ENCODE data around the gene TMEM129. TPM values are rescaled to one million over a fixed set of nuclear protein-coding genes. Genes with fewer than 3 reads are reported as not detected.

The TMEM129 gene
- total RNA-seq, 1 donor from 2014 or later: 27.2 TPM

DNA sequence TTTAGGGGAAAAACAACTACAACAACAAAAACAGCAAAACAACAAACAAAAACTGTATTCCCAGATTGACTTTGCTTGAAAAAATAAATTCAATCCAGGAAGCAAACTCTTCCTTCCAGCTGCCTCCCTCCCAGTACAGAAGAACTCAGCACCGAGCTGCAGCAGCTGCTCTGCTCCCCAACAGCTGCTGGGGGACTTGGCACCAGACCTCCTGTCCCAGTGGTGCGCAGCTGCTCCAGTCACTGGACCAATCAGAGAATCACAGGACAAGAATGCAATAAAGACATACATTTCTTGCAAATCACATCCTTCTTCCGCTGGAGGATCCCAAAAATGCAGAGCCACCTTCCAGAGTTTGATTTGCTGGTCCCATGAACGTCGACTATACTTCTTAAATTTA lies 25.2 kb downstream of the TMEM129 start:
- Mint-ChIP-seq H3K4me1 (ENCODE audit: unreplicated experiment) (no peaks in the 10 kb centered on the region), H3K4me3 (ENCODE audit: unreplicated experiment) (no peak overlapping the region), H3K27ac (ENCODE audit: unreplicated experiment) (no peak overlapping the region), H3K27me3 (ENCODE audit: unreplicated experiment) (no peaks in the 10 kb centered on the region), H3K9me3 (ENCODE audit: unreplicated experiment) (no peaks in the 10 kb centered on the region), H3K36me3 (ENCODE audit: low read depth, unreplicated experiment) (peaks cover 16% of the 10 kb centered on the region)
- TF ChIP-seq, protein P1, sequence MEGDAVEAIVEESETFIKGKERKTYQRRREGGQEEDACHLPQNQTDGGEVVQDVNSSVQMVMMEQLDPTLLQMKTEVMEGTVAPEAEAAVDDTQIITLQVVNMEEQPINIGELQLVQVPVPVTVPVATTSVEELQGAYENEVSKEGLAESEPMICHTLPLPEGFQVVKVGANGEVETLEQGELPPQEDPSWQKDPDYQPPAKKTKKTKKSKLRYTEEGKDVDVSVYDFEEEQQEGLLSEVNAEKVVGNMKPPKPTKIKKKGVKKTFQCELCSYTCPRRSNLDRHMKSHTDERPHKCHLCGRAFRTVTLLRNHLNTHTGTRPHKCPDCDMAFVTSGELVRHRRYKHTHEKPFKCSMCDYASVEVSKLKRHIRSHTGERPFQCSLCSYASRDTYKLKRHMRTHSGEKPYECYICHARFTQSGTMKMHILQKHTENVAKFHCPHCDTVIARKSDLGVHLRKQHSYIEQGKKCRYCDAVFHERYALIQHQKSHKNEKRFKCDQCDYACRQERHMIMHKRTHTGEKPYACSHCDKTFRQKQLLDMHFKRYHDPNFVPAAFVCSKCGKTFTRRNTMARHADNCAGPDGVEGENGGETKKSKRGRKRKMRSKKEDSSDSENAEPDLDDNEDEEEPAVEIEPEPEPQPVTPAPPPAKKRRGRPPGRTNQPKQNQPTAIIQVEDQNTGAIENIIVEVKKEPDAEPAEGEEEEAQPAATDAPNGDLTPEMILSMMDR (IDR thresholded peaks at IDR 0.05; ENCODE audit: unreplicated experiment): no peak
- DNase-seq (ENCODE audit: low spot score): no peak

DNA sequence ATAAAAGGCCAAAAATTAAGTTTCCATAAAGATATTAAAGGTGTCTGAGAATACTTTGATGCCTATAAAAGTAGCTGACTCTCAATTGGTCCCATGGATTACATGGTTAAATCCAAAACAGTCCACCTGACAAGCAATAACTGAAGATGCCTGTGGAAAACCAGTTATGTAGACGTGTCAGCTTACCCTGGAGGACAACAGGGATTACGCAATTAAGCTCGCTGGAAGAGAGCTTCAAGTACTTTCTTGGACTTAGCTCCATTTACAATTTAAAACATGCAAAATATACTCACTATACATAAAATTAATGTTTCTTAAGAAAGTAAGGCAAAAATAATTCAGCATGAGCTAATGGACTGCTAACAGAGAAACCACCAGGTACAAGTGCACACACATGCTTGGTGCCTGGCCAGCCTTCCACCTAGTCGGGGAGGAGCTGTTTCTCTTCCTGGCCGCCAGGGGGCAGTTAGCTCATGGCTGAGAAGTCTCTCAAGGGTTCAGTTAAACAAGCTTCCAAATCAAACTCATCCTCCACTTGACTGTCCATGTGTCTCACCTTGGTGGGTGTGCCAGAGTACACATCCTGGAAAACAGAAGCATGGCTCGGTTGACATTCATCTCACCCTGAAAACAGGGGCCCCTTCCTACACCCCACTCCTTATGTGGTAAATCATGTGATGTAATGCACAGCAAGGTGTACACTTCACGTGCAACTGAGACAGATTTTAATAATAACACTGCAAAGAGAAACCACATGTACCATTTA lies 27.8 kb downstream of the TMEM129 start:
- Mint-ChIP-seq H3K27me3 (ENCODE audit: unreplicated experiment) (peaks cover 4% of the 10 kb centered on the region), H3K9me3 (ENCODE audit: unreplicated experiment) (no peaks in the 10 kb centered on the region), H3K4me1 (ENCODE audit: unreplicated experiment) (no peaks in the 10 kb centered on the region), H3K36me3 (ENCODE audit: low read depth, unreplicated experiment) (peaks cover 15% of the 10 kb centered on the region), H3K4me3 (ENCODE audit: unreplicated experiment) (no peak overlapping the region), H3K27ac (ENCODE audit: unreplicated experiment) (no peak overlapping the region)
- TF ChIP-seq, protein P1 (IDR thresholded peaks at IDR 0.05; ENCODE audit: unreplicated experiment): peak; percentile 85
- DNase-seq (ENCODE audit: low spot score): peak; percentile 71

DNA sequence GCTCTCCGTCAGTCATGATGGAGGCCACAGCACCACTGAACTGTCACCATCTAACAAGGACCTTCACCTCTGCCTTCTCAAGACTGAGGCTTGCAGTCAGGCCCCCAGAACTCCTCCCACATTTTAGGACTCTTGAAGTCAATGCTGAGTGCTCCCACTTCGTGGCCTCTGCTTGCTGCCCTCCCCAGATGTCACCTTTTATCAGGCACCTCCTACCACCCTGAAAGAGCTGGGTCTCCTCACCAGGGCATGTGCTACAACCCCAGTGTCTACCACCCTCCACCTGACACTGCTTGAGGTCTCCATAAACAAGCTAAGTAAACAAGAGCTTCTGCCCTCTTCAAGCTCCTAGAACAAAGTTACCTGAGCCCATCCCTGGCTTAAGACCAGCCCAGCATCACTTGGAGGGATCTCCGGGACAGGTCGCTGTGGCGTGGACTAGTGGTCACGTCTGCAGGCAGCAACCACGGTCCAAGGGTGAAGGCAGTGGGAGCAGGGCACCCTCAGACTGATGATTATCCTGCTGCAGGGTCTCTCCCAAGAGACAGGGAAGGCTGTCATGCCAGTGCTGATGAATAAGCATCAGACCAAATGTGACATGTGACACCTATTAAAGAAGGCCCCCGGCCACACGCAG lies 29.3 kb downstream of the TMEM129 start:
- DNase-seq (ENCODE audit: low spot score): no peak
- Mint-ChIP-seq H3K9me3 (ENCODE audit: unreplicated experiment) (no peaks in the 10 kb centered on the region), H3K4me1 (ENCODE audit: unreplicated experiment) (no peaks in the 10 kb centered on the region), H3K4me3 (ENCODE audit: unreplicated experiment) (no peak overlapping the region), H3K27ac (ENCODE audit: unreplicated experiment) (no peak overlapping the region), H3K27me3 (ENCODE audit: unreplicated experiment) (peaks cover 4% of the 10 kb centered on the region), H3K36me3 (ENCODE audit: low read depth, unreplicated experiment) (peaks cover 15% of the 10 kb centered on the region)
- TF ChIP-seq, protein P1 (IDR thresholded peaks at IDR 0.05; ENCODE audit: unreplicated experiment): no peak

DNA sequence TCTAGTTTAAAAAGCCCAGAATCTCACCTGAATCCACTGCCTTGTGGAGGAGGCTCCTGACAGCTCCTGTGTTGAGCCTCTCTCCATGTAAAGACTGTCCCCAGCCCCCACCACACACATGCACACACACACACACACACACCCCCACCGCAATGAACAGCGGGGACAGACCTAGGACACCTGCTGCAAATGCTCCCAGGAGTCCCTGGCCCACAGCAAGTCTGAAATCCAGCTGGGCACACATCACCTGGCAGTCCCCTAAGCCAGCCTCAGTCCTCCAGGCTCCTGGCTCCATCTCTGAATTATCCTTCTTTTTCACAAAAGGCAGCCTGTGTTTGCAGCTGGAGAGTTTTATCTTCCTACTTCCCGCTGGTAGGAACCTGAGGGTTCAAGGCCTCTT lies 30.4 kb downstream of the TMEM129 start:
- Mint-ChIP-seq H3K4me3 (ENCODE audit: unreplicated experiment) (peak overlapping the region; percentile 59), H3K27me3 (ENCODE audit: unreplicated experiment) (peaks cover 4% of the 10 kb centered on the region), H3K9me3 (ENCODE audit: unreplicated experiment) (no peaks in the 10 kb centered on the region), H3K36me3 (ENCODE audit: low read depth, unreplicated experiment) (peaks cover 15% of the 10 kb centered on the region), H3K27ac (ENCODE audit: unreplicated experiment) (no peak overlapping the region), H3K4me1 (ENCODE audit: unreplicated experiment) (no peaks in the 10 kb centered on the region)
- DNase-seq (ENCODE audit: low spot score): no peak
- TF ChIP-seq, protein P1 (IDR thresholded peaks at IDR 0.05; ENCODE audit: unreplicated experiment): no peak

DNA sequence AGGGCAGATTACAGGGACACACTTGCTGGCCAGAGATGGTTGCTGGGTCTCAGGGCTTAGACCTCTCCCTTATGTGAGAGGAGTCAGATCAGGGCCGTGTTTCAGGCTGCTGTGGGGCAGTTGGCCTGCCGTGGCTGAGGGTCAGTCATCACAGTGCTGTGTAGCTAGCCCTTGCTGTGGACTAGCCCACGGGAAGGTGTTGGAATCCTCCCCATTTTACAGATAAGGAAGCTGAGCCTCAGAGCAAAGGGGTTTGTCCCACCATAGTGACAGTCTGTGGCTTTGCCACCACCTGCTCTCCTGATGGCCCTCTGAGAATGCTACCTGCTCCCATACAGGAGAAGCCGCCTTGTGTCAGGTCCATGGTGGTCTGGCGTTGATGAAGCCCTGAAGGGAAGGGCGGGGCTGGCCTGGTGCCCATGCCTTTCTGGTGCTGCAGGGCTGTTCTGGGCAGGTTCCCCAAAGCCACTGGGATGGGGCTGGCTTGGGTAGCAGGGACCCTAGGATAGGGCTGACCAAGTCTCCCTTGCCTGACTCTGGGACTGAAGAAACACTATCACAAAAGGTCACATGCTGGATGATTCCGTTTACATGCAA lies 34.6 kb downstream of the TMEM129 start:
- Mint-ChIP-seq H3K27me3 (ENCODE audit: unreplicated experiment) (peaks cover 8% of the 10 kb centered on the region), H3K36me3 (ENCODE audit: low read depth, unreplicated experiment) (peaks cover 6% of the 10 kb centered on the region), H3K4me3 (ENCODE audit: unreplicated experiment) (no peak overlapping the region), H3K9me3 (ENCODE audit: unreplicated experiment) (no peaks in the 10 kb centered on the region), H3K27ac (ENCODE audit: unreplicated experiment) (no peak overlapping the region), H3K4me1 (ENCODE audit: unreplicated experiment) (no peaks in the 10 kb centered on the region)
- no peak for DNase-seq (ENCODE audit: low spot score)
- TF ChIP-seq, protein P1 (IDR thresholded peaks at IDR 0.05; ENCODE audit: unreplicated experiment): no peak
